ENCODE measurements around the gene SLC5A12. TPM values are rescaled to one million over a fixed set of nuclear protein-coding genes. Genes with fewer than 3 reads are reported as not detected.

The SLC5A12 gene
- total RNA-seq, 1 donor from 2014 or later, result not detected

DNA sequence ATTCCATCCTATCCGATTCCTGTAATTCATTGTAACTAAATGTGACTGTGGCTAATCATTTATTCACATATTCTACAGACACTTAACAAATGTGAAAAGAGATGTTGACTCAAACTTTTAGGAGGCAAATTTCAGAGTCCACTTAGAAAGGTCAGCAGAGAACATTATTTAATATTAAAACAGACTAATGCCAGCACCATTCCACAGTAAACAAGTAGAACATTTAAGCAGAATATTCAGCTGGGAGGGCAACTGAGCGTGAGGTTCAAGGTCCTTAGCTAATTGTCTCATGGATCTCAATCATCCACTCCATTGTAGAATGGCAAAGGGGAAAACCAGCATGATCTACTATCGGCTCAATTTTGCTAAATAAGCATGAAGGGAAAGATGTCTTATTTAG lies 5.1 kb upstream of the SLC5A12 start:
- no peak overlapping the region for H3K4me3 ChIP-seq
- TF ChIP-seq, protein P1, sequence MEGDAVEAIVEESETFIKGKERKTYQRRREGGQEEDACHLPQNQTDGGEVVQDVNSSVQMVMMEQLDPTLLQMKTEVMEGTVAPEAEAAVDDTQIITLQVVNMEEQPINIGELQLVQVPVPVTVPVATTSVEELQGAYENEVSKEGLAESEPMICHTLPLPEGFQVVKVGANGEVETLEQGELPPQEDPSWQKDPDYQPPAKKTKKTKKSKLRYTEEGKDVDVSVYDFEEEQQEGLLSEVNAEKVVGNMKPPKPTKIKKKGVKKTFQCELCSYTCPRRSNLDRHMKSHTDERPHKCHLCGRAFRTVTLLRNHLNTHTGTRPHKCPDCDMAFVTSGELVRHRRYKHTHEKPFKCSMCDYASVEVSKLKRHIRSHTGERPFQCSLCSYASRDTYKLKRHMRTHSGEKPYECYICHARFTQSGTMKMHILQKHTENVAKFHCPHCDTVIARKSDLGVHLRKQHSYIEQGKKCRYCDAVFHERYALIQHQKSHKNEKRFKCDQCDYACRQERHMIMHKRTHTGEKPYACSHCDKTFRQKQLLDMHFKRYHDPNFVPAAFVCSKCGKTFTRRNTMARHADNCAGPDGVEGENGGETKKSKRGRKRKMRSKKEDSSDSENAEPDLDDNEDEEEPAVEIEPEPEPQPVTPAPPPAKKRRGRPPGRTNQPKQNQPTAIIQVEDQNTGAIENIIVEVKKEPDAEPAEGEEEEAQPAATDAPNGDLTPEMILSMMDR (IDR thresholded peaks at IDR 0.05), result no peak
- no peak for ATAC-seq
- no peak for DNase-seq
- no peak overlapping the region for H3K27ac ChIP-seq
- H3K27me3 ChIP-seq (ENCODE audit: low read depth), result no peaks in the 10 kb centered on the region
- no peaks in the 10 kb centered on the region for H3K36me3 ChIP-seq
- no peaks in the 10 kb centered on the region for H3K9me3 ChIP-seq
- H3K4me1 ChIP-seq, result no peaks in the 10 kb centered on the region
- intact Hi-C loops (cut with DNase I), result no loop called here

DNA sequence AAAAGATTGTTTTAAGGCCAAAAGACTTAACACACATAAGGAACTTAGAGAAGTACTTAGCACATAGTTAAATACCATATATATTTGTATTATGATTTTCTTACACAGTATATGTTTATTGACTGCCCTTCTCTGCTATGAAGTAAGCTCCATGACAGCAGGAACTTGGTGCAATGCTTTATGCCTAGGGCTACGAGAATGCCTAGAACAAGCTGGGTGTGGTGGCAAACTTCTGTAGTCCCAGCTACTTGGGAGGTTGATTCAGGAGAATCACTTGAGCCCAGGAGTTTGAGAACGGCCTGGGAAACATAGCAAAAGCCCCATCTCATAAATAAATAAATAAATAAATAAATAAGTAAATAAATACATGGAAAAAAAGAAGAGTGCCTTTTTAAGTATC lies 1.9 kb downstream of the SLC5A12 start:
- no peaks in the 10 kb centered on the region for H3K27me3 ChIP-seq (ENCODE audit: low read depth)
- intact Hi-C loops (cut with DNase I), result no loop called here
- ATAC-seq (no peak), DNase-seq (no peak)
- no peaks in the 10 kb centered on the region for H3K9me3 ChIP-seq
- TF ChIP-seq, protein P1 (IDR thresholded peaks at IDR 0.05), result no peak
- no peaks in the 10 kb centered on the region for H3K4me1 ChIP-seq
- H3K4me3 ChIP-seq, result no peak overlapping the region
- no peak overlapping the region for H3K27ac ChIP-seq
- H3K36me3 ChIP-seq, result no peaks in the 10 kb centered on the region

DNA sequence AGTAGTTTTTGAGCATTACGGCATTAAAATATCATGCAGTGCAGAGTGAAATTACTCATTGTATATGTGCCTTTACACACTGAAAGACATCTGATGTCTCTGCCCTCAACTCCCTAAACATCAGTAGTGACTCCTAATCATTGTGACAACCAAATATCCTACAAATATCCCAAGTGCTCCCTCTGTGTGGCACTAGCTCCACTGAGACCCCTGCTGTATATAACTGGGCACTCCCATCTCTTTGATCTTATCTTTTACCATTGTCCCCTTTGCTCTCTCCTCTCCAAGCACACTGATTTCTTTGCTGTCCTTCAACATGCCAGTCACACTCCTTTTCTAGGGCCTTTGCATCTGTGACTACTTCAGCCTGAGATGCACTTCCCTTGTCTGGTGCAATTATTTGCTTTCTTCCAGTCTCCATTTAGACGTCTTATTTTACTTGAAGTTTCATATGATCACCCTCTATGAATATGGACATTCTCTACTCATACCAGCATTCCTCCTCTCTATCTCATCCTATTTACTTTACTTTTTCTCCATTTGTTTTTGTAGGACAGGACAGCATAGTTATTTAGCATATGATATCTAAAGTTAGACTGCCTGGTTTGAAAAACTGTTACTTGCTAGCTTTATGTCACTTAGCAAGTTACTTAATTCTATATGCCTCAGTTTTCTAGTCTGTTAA lies 2.4 kb downstream of the SLC5A12 start:
- Histone ChIP-seq H3K9me3 (no peaks in the 10 kb centered on the region), H3K4me3 (no peak overlapping the region), H3K27ac (no peak overlapping the region), H3K4me1 (no peaks in the 10 kb centered on the region), H3K27me3 (ENCODE audit: low read depth) (no peaks in the 10 kb centered on the region), H3K36me3 (no peaks in the 10 kb centered on the region)
- intact Hi-C loops (cut with DNase I), result no loop called here
- no peak for ATAC-seq
- DNase-seq, result no peak
- TF ChIP-seq, protein P1 (IDR thresholded peaks at IDR 0.05), result no peak

DNA sequence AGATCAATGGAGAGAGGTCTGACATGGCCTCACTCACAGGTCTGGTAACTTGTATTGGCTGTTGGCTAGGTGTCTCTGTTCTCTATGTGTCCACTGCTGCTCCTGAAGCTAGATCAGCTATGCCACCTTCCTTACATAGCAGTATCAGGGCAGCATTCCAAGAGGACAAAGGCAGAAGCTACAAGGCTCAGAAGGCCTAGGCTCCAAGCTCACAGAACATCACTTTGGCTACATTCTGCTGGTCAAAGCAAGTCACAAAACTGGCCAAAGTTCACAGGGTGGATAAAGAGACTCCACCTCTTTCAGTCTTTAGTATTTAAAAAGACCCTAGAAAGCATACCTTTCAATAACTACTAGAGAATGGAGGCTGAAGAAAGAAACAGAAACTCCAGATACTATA lies 4.1 kb downstream of the SLC5A12 start:
- no peak overlapping the region for H3K27ac ChIP-seq
- no peak for DNase-seq
- no peaks in the 10 kb centered on the region for H3K27me3 ChIP-seq (ENCODE audit: low read depth)
- ATAC-seq, result no peak
- intact Hi-C loops (cut with DNase I), result no loop called here
- no peaks in the 10 kb centered on the region for H3K36me3 ChIP-seq
- H3K9me3 ChIP-seq, result no peaks in the 10 kb centered on the region
- TF ChIP-seq, protein P1 (IDR thresholded peaks at IDR 0.05), result no peak
- H3K4me3 ChIP-seq, result no peak overlapping the region
- no peaks in the 10 kb centered on the region for H3K4me1 ChIP-seq

DNA sequence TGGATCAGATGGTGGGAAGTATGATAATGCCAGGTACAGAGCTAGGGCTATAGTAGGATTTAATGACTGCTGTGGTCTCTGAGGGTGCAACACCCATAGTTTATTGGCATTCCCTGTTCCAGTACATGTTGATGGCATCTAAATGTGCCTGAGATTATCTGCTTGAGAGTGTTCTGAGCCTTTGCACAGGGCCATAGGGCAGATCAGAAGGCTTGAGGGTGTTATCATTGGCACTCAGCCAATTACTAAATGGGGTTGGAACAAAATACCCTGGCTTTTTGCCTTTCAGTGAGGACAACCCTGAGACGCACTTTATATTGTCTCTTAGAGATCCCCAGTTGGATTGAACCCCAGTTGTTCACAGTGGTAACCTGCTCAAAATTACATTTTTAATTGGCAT lies 6.7 kb downstream of the SLC5A12 start:
- ATAC-seq (no peak), DNase-seq (no peak)
- no peaks in the 10 kb centered on the region for H3K36me3 ChIP-seq
- no peaks in the 10 kb centered on the region for H3K27me3 ChIP-seq (ENCODE audit: low read depth)
- no peaks in the 10 kb centered on the region for H3K9me3 ChIP-seq
- H3K4me1 ChIP-seq, result no peaks in the 10 kb centered on the region
- intact Hi-C loops (cut with DNase I), result no loop called here
- no peak overlapping the region for H3K4me3 ChIP-seq
- no peak overlapping the region for H3K27ac ChIP-seq
- TF ChIP-seq, protein P1 (IDR thresholded peaks at IDR 0.05), result no peak
